Measurements from ENCODE around the gene DIP2A. TPM values are rescaled to one million over a fixed set of nuclear protein-coding genes. Genes with fewer than 3 reads are reported as not detected.

DIP2A gene
- total RNA-seq, 1 donor from 2014 or later, result 57.2 TPM

DNA sequence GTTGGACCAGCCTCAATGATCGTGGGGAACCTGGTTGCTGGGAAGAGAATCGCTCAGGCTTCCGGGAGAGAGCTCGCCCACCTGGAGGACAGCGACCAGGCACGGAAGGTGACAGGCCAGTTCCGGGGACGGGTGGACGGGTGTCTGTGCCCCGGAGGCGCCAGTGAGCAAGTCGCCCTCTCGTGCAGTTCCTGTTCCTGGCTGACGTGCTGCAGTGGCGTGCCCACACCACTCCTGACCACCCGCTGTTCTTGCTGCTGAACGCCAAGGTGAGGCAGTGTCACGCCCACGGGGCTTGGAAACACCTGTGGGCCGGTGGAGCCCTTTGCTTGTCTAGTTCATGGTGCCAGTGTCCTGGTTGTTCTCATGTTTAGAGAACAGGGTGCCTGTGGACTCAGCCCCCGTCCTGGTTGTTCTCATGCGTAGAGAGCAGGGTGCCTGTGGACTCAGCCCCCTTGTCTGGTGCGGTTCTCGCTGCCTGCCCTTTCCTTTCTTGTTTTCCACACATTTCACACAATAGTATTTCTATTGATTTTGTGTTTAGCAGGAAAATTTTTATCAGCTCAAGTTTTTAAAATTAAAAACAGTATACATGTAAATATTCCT lies 93.0 kb downstream of the DIP2A start:
- Mint-ChIP-seq H3K9me3 (peaks cover 4% of the 10 kb centered on the region), H3K4me1 (no peaks in the 10 kb centered on the region), H3K4me3 (no peak overlapping the region), H3K27ac (no peak overlapping the region), H3K27me3 (ENCODE audit: low read depth) (no peaks in the 10 kb centered on the region), H3K36me3 (peaks cover 35% of the 10 kb centered on the region)
- TF ChIP-seq CTCF (IDR thresholded peaks at IDR 0.05; ENCODE audit: unreplicated experiment), result no peak
- DNase-seq (ENCODE audit: low spot score in 2 of 2, unreplicated experiment in 2 of 2), result no peak

DNA sequence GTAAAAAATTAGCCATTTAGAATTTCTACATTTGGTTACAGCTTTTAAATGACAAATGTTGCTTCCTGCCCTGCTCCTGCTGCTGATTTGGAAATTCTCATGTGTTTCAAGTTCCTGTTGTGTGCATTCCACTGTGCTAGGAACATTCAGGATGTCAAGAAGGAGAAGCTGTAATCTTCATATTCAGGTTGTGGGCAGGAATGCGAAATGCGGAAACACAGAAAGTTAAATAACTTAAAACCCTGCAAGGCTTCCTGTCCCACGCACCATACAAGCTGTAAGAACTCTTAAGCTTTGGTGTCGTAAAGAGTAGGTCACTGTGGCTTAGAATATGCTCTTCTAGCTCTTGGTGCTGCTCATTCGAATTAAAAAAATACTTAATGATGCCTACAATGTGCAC lies 93.6 kb downstream of the DIP2A start:
- no peaks in the 10 kb centered on the region for H3K27me3 Mint-ChIP-seq (ENCODE audit: low read depth)
- peaks cover 29% of the 10 kb centered on the region for H3K36me3 Mint-ChIP-seq
- no peak for TF ChIP-seq CTCF (IDR thresholded peaks at IDR 0.05; ENCODE audit: unreplicated experiment)
- no peaks in the 10 kb centered on the region for H3K4me1 Mint-ChIP-seq
- no peak for DNase-seq (ENCODE audit: low spot score in 2 of 2, unreplicated experiment in 2 of 2)
- peaks cover 4% of the 10 kb centered on the region for H3K9me3 Mint-ChIP-seq
- no peak overlapping the region for H3K4me3 Mint-ChIP-seq
- H3K27ac Mint-ChIP-seq, result no peak overlapping the region

DNA sequence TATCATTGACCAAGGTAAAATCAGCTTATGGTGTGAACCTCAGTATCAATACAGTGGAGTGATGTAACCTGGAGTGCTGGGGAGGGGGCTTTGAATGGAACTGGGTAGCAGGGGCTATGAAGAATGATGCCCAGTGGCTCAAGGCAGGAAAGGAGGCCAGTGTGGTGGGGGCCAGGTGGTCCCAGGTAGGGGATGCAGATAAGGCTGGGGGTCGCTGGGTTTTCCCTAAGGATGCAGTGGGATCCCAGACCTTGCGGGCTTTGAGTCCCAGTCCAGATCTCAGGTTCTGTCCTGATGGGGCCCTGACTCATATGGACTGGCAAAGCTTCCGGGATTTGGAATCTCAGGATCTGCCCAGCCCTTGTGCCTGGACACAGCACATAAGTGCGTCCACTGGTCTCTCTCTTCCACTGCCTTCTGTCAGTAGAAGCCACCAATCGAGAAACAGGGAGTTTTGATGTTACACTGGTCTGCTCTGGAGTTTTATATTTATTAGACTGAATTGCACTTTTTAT lies 94.2 kb downstream of the DIP2A start:
- Mint-ChIP-seq H3K27ac (no peak overlapping the region), H3K9me3 (peaks cover 4% of the 10 kb centered on the region), H3K36me3 (peaks cover 25% of the 10 kb centered on the region), H3K4me1 (no peaks in the 10 kb centered on the region), H3K4me3 (no peak overlapping the region), H3K27me3 (ENCODE audit: low read depth) (no peaks in the 10 kb centered on the region)
- TF ChIP-seq CTCF (IDR thresholded peaks at IDR 0.05; ENCODE audit: unreplicated experiment), result no peak
- DNase-seq (ENCODE audit: low spot score in 2 of 2, unreplicated experiment in 2 of 2), result no peak

DNA sequence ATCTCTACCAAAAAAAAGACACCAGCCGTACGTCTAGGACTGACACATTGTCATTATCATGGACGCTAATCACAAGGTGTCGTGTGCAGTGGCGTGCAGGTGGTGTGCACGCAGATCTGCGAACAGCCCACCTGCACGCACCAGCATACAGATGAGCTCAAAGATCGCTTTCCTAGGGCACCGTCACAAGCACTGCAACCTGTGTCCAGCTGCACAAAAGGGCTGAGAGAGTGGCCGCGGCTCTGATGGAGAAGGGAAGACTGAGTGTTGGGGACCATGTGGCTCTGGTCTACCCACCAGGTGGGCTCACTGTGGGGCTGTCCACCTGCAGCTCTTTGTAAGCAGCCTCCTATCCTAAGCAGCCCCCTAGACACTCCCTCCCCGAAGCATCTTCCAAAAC lies 95.3 kb downstream of the DIP2A start:
- DNase-seq (ENCODE audit: low spot score in 2 of 2, unreplicated experiment in 2 of 2), result no peak
- H3K4me1 Mint-ChIP-seq, result no peaks in the 10 kb centered on the region
- TF ChIP-seq CTCF (IDR thresholded peaks at IDR 0.05; ENCODE audit: unreplicated experiment), result no peak
- H3K27me3 Mint-ChIP-seq (ENCODE audit: low read depth), result no peaks in the 10 kb centered on the region
- peaks cover 18% of the 10 kb centered on the region for H3K36me3 Mint-ChIP-seq
- no peak overlapping the region for H3K4me3 Mint-ChIP-seq
- H3K27ac Mint-ChIP-seq, result no peak overlapping the region
- no peaks in the 10 kb centered on the region for H3K9me3 Mint-ChIP-seq

DNA sequence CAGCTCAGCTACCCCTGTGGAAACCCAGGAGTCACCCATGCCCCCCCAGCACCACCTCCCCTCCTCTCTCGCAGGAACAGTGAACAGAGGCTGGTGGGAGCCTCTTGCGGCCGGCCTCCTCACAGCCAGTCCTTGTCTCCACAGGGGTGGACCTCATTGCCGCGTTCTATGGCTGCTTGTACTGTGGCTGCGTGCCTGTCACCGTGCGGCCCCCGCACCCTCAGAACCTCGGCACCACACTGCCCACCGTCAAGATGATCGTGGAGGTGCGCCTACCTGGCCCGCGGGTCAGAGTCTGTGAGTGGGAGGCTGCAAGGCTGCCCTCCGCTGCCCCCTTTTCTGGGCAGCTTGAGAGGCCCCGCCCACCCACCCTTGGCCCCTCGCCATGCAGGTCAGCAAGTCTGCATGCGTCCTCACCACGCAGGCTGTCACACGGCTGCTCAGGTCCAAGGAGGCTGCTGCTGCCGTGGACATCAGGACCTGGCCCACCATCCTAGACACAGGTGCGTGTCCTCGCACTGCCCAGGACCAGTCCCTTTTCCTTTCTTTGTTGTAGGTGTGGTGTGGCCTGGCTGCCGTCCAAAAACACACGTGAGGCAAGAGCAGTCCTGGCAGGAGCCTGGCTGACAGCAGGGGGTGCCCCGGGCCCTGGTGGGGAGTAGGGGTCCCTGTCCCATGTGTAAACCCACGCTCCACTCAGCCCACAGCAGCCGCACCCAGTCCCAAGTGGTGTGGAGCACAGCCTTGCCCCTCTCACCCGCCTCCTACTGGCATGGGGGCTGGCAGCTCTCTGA lies 95.9 kb downstream of the DIP2A start:
- H3K9me3 Mint-ChIP-seq, result no peaks in the 10 kb centered on the region
- H3K36me3 Mint-ChIP-seq, result peaks cover 18% of the 10 kb centered on the region
- no peak for DNase-seq (ENCODE audit: low spot score in 2 of 2, unreplicated experiment in 2 of 2)
- H3K27ac Mint-ChIP-seq, result no peak overlapping the region
- H3K4me1 Mint-ChIP-seq, result no peaks in the 10 kb centered on the region
- TF ChIP-seq CTCF (IDR thresholded peaks at IDR 0.05; ENCODE audit: unreplicated experiment), result no peak
- H3K27me3 Mint-ChIP-seq (ENCODE audit: low read depth), result no peaks in the 10 kb centered on the region
- no peak overlapping the region for H3K4me3 Mint-ChIP-seq
